Hepatocyte (in vitro differentiated cells): Measurements from ENCODE around the gene CMTM4. TPM values are rescaled to one million over a fixed set of nuclear protein-coding genes. Genes with fewer than 3 reads are reported as not detected.

ENCODE experiments used
- DNase-seq: peaks from one replicate; pipeline ENCODE4 v3.0.0-alpha.2; 2016; ENCODE audit warnings: low spot score
- H2AFZ ChIP-seq: fragments of 200-600 bp; sonication (generic); 2 replicates; pipeline ENCODE4 v1.6.0; 2016; ENCODE audit warnings: antibody characterized with exemption, mild to moderate bottlenecking
- H3K27ac ChIP-seq: fragments of 200-600 bp; sonication (generic); 2 replicates; pipeline ENCODE4 v1.5.1; 2016; ENCODE audit warnings: mild to moderate bottlenecking
- H3K27me3 ChIP-seq: fragments of 200-600 bp; sonication (generic); 2 replicates; pipeline ENCODE4 v1.6.1; 2016
- H3K36me3 ChIP-seq: fragments of 200-600 bp; sonication (generic); replicated peaks from 2 replicates; pipeline ENCODE4 v1.5.1; 2016; ENCODE audit warnings: low read depth; ENCODE audit not compliant: insufficient read depth
- H3K4me1 ChIP-seq: fragments of 200-600 bp; sonication (generic); 2 replicates; pipeline ENCODE4 v1.5.1; 2016; ENCODE audit warnings: mild to moderate bottlenecking, moderate library complexity; ENCODE audit not compliant: insufficient read depth
- H3K4me2 ChIP-seq: fragments of 200-600 bp; sonication (generic); 2 replicates; pipeline ENCODE4 v1.6.0; 2016
- H3K4me3 ChIP-seq: fragments of 200-600 bp; sonication (generic); 2 replicates; pipeline ENCODE4 v1.5.1; 2016; ENCODE audit warnings: mild to moderate bottlenecking
- H3K79me2 ChIP-seq: fragments of 200-600 bp; sonication (generic); 2 replicates; pipeline ENCODE4 v1.6.0; 2017; ENCODE audit warnings: mild to moderate bottlenecking
- H3K9me2 ChIP-seq: fragments of 200-600 bp; sonication (generic); replicated peaks from 2 replicates; pipeline ENCODE4 v1.6.0; 2017; ENCODE audit warnings: mild to moderate bottlenecking; ENCODE audit not compliant: insufficient read depth
- H3K9me3 ChIP-seq: fragments of 200-600 bp; sonication (generic); 2 replicates; pipeline ENCODE4 v1.5.1; 2016; ENCODE audit warnings: low read depth, mild to moderate bottlenecking
- H4K20me1 ChIP-seq: fragments of 200-600 bp; sonication (generic); 2 replicates; pipeline ENCODE4 v1.6.0; 2016; ENCODE audit warnings: mild to moderate bottlenecking; ENCODE audit not compliant: insufficient read depth, poor library complexity, severe bottlenecking
- EZH2 ChIP-seq: fragments of 200-600 bp; sonication (generic); IDR thresholded peaks from 2 replicates; pipeline ENCODE4 v1.6.1; 2016; ENCODE audit warnings: antibody characterized with exemption, mild to moderate bottlenecking, borderline replicate concordance
- EZH2phosphoT487 ChIP-seq: fragments of 200-600 bp; sonication (generic); IDR thresholded peaks from one replicate; pipeline ENCODE4 v1.6.1; 2018; ENCODE audit warnings: antibody characterized with exemption, mild to moderate bottlenecking, low read depth, moderate library complexity; ENCODE audit not compliant: unreplicated experiment, severe bottlenecking
- WGBS: methylation state at CpG from one replicate; pipeline ENCODE4 v1.1.6; 2016; ENCODE audit warnings: low lambda C conversion rate; ENCODE audit errors: missing lambda C conversion rate; 5-methylcytosine and 5-hydroxymethylcytosine counted together
- polyA plus RNA-seq: library from polyadenylated mRNA; unstranded; fragments of >200 nt; fragmentation: Nextera tagmentation; extraction: Ambion mirVana; gene quantifications from 2 replicates; pipeline ENCODE4 v1.2.1, GENCODE V29; 2016
- total RNA-seq: library from RNA; depleted of rRNA; stranded (reverse); fragments of >200 nt; gene quantifications from 2 replicates; pipeline ENCODE4 v1.2.3, GENCODE V29; 2014
- TF ChIP-seq, protein P1 (sequence below): fragments of 200-600 bp; sonication (generic); IDR thresholded peaks from 2 replicates; pipeline ENCODE4 v1.5.1; 2016; ENCODE audit warnings: antibody characterized with exemption, mild to moderate bottlenecking; ENCODE audit not compliant: poor library complexity

CMTM4 gene
- total and polyA plus RNA-seq, 2 experiments from 2014 or later = 19.2 to 77.9 TPM

GRCh38 chr16:66698046-66698445, 1.5 kb upstream of the CMTM4 start:
- peaks cover 13% of the 10 kb centered on the region for H3K4me1 ChIP-seq
- no peak overlapping the region for H2AFZ ChIP-seq
- no peak overlapping the region for H3K27ac ChIP-seq
- no peak for DNase-seq
- WGBS = 92% methylated on average over 7 of the region's 7 CpGs
- H4K20me1 ChIP-seq = peaks cover 16% of the 10 kb centered on the region
- H3K36me3 ChIP-seq = no peaks in the 10 kb centered on the region
- no peaks in the 10 kb centered on the region for H3K9me2 ChIP-seq
- H3K4me2 ChIP-seq = no peak overlapping the region
- no peaks in the 10 kb centered on the region for H3K9me3 ChIP-seq
- H3K27me3 ChIP-seq = no peaks in the 10 kb centered on the region
- no peak overlapping the region for H3K4me3 ChIP-seq
- TF ChIP-seq, protein P1, sequence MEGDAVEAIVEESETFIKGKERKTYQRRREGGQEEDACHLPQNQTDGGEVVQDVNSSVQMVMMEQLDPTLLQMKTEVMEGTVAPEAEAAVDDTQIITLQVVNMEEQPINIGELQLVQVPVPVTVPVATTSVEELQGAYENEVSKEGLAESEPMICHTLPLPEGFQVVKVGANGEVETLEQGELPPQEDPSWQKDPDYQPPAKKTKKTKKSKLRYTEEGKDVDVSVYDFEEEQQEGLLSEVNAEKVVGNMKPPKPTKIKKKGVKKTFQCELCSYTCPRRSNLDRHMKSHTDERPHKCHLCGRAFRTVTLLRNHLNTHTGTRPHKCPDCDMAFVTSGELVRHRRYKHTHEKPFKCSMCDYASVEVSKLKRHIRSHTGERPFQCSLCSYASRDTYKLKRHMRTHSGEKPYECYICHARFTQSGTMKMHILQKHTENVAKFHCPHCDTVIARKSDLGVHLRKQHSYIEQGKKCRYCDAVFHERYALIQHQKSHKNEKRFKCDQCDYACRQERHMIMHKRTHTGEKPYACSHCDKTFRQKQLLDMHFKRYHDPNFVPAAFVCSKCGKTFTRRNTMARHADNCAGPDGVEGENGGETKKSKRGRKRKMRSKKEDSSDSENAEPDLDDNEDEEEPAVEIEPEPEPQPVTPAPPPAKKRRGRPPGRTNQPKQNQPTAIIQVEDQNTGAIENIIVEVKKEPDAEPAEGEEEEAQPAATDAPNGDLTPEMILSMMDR = no peak
- no peak for TF ChIP-seq EZH2
- no peak for TF ChIP-seq EZH2phosphoT487
- peaks cover 25% of the 10 kb centered on the region for H3K79me2 ChIP-seq

GRCh38 chr16:66695935-66696668, 441 bp downstream of the CMTM4 start:
- TF ChIP-seq, protein P1 = no peak
- TF ChIP-seq EZH2 (no peak), EZH2phosphoT487 (no peak)
- Histone ChIP-seq H3K79me2 (peaks cover 45% of the 10 kb centered on the region), H3K9me3 (no peaks in the 10 kb centered on the region), H3K27ac (peak overlapping the region; percentile 94), H3K27me3 (no peaks in the 10 kb centered on the region), H4K20me1 (peaks cover 22% of the 10 kb centered on the region), H3K9me2 (no peaks in the 10 kb centered on the region), H3K4me2 (peak overlapping the region; percentile 93), H3K36me3 (no peaks in the 10 kb centered on the region), H2AFZ (peak overlapping the region; percentile 83), H3K4me1 (peaks cover 13% of the 10 kb centered on the region), H3K4me3 (peak overlapping the region; percentile 85)
- peak; percentile 73 for DNase-seq
- WGBS = 5% methylated on average over 43 of the region's 91 CpGs

DNA sequence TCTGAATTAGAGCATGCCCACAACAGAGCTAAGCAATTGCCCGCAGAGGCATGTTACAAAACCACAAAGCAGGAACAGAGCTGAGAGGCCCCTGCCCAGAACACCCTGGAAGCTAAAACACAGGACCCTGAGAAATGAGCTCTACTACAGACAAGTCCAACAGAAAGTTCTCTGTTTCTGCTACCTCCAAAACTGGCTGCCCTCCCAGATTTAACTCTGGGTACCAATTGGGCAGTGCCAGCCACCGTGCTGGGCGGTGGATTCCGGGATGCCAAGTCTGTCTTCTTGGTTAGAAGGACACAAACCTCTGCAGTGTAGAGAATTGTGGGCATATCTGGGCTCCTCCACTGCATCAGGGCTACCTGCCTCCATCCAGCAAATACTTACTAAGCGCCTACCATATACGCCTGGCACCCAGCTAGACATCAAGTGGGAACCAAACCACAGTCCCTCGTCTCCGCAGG, 1.0 kb downstream of the CMTM4 start:
- H3K4me2 ChIP-seq = peak overlapping the region; percentile 93
- WGBS = 43% methylated on average over 8 of the region's 8 CpGs
- peak overlapping the region; percentile 85 for H3K4me3 ChIP-seq
- H3K9me3 ChIP-seq = no peaks in the 10 kb centered on the region
- peaks cover 22% of the 10 kb centered on the region for H4K20me1 ChIP-seq
- H3K9me2 ChIP-seq = no peaks in the 10 kb centered on the region
- DNase-seq = no peak
- H2AFZ ChIP-seq = peak overlapping the region; percentile 83
- TF ChIP-seq EZH2 (no peak), EZH2phosphoT487 (no peak)
- TF ChIP-seq, protein P1 = no peak
- peak overlapping the region; percentile 94 for H3K27ac ChIP-seq
- no peaks in the 10 kb centered on the region for H3K36me3 ChIP-seq
- H3K27me3 ChIP-seq = no peaks in the 10 kb centered on the region
- peaks cover 13% of the 10 kb centered on the region for H3K4me1 ChIP-seq
- peaks cover 51% of the 10 kb centered on the region for H3K79me2 ChIP-seq
